ENCODE data around the gene PDLIM3. TPM values are rescaled to one million over a fixed set of nuclear protein-coding genes. Genes with fewer than 3 reads are reported as not detected.

The PDLIM3 gene
- polyA plus RNA-seq, 3 donors: not detected

DNA sequence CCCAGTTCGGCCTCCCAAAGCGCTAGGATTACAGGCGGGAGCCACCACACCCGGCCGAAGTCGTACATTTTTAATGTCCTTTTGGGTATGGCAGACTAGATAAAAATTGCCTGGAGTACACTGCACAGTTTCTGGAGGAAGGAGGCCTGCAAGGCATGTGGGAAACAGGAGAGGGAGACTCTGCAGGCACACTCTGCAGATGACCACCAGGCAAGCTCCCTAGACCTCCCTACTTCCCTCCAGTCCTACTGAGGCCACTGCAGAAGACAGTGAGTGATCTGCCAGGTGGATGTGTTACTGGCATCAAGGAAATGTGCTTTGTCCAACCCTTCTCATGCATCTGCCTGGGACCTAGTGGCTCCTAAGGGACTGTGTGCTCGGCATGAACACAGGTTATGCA lies 11.4 kb downstream of the PDLIM3 start:
- H3K36me3 Mint-ChIP-seq: no peaks in the 10 kb centered on the region
- H3K27ac Mint-ChIP-seq: no peak overlapping the region
- Histone ChIP-seq H3K27ac (ENCODE audit: low read depth in 1 of 2, low read length in 2 of 2) (no peak overlapping the region), H3K4me2 (replicated peaks; ENCODE audit: extremely low read depth, low read length, poor library complexity, severe bottlenecking) (no peak overlapping the region), H3K4me1 (ENCODE audit: control insufficient read depth in 1 of 2, insufficient read depth in 2 of 2, low read length in 2 of 2) (no peaks in the 10 kb centered on the region), H2AFZ (ENCODE audit: insufficient read depth, low read depth, low read length, poor library complexity, severe bottlenecking) (no peak overlapping the region), H3K79me2 (ENCODE audit: insufficient read depth, low read length) (no peaks in the 10 kb centered on the region), H3K27me3 (ENCODE audit: control insufficient read depth in 2 of 2, insufficient read depth in 2 of 2, low read length in 2 of 2) (peaks cover 47 to 64% of the 10 kb centered on the region in 2 donors), H4K20me1 (ENCODE audit: insufficient read depth, low read length) (no peaks in the 10 kb centered on the region), H3K9me3 (replicated peaks in 1 of 2; ENCODE audit: control insufficient read depth in 1 of 2, insufficient read depth in 1 of 2, low read length in 2 of 2) (peaks cover 0 to 13% of the 10 kb centered on the region in 2 donors), H3K36me3 (replicated peaks in 1 of 2; ENCODE audit: control insufficient read depth in 1 of 2, insufficient read depth in 2 of 2, low read length in 2 of 2) (no peaks in the 10 kb centered on the region), H3K4me3 (replicated peaks in 1 of 3; ENCODE audit: low read depth in 2 of 3, low read length in 3 of 3) (no peak overlapping the region), H3K9ac (ENCODE audit: insufficient read depth, low read length, poor library complexity, severe bottlenecking) (no peak overlapping the region)
- WGBS (ENCODE audit: insufficient coverage): 92% methylated on average over 6 of the region's 7 CpGs
- H3K4me3 Mint-ChIP-seq: peak overlapping the region in 1 of 2 donors; percentile 63
- TF ChIP-seq, protein P1, sequence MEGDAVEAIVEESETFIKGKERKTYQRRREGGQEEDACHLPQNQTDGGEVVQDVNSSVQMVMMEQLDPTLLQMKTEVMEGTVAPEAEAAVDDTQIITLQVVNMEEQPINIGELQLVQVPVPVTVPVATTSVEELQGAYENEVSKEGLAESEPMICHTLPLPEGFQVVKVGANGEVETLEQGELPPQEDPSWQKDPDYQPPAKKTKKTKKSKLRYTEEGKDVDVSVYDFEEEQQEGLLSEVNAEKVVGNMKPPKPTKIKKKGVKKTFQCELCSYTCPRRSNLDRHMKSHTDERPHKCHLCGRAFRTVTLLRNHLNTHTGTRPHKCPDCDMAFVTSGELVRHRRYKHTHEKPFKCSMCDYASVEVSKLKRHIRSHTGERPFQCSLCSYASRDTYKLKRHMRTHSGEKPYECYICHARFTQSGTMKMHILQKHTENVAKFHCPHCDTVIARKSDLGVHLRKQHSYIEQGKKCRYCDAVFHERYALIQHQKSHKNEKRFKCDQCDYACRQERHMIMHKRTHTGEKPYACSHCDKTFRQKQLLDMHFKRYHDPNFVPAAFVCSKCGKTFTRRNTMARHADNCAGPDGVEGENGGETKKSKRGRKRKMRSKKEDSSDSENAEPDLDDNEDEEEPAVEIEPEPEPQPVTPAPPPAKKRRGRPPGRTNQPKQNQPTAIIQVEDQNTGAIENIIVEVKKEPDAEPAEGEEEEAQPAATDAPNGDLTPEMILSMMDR (IDR thresholded peaks at IDR 0.05): no peak
- intact Hi-C loops (cut with micrococcal nuclease): no loop called here
- peaks cover 30 to 73% (median 33%) of the 10 kb centered on the region in 3 donors for H3K27me3 Mint-ChIP-seq (ENCODE audit: low read depth in 3 of 3)
- H3K9me3 Mint-ChIP-seq: peaks cover 7 to 15% (median 9%) of the 10 kb centered on the region in 7 donors
- no peaks in the 10 kb centered on the region for H3K4me1 Mint-ChIP-seq
- no peak for DNase-seq

DNA sequence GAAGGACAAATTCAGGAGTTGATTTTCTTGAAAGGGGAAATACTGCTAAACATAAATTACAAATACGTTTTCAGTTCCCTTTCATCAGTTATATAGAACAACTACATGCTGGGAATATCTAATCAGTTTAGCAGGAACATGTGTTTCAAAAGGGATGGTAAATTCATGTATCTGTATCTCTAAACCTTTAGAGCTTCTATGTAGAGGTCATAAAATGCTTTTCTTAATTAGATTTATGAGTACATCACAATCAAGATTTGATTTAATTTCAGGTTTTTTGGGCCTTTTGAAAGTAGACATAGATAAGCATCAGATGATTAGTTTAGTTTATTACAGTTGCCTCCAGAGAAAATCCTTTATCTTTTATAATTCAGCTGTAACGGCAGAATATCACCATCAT lies 12.9 kb downstream of the PDLIM3 start:
- H3K79me2 ChIP-seq (ENCODE audit: insufficient read depth, low read length): no peaks in the 10 kb centered on the region
- peaks cover 0 to 13% of the 10 kb centered on the region in 2 donors for H3K9me3 ChIP-seq (replicated peaks in 1 of 2; ENCODE audit: control insufficient read depth in 1 of 2, insufficient read depth in 1 of 2, low read length in 2 of 2)
- H3K27me3 Mint-ChIP-seq (ENCODE audit: low read depth in 3 of 3): peaks cover 26 to 67% (median 36%) of the 10 kb centered on the region in 3 donors
- no peaks in the 10 kb centered on the region for H3K36me3 ChIP-seq (replicated peaks in 1 of 2; ENCODE audit: control insufficient read depth in 1 of 2, insufficient read depth in 2 of 2, low read length in 2 of 2)
- H2AFZ ChIP-seq (ENCODE audit: insufficient read depth, low read depth, low read length, poor library complexity, severe bottlenecking): no peak overlapping the region
- no peak overlapping the region for H3K9ac ChIP-seq (ENCODE audit: insufficient read depth, low read length, poor library complexity, severe bottlenecking)
- H3K4me1 ChIP-seq (ENCODE audit: control insufficient read depth in 1 of 2, insufficient read depth in 2 of 2, low read length in 2 of 2): no peaks in the 10 kb centered on the region
- peaks cover 54 to 69% of the 10 kb centered on the region in 2 donors for H3K27me3 ChIP-seq (ENCODE audit: control insufficient read depth in 2 of 2, insufficient read depth in 2 of 2, low read length in 2 of 2)
- TF ChIP-seq, protein P1 (IDR thresholded peaks at IDR 0.05): no peak
- H3K36me3 Mint-ChIP-seq: no peaks in the 10 kb centered on the region
- no peak overlapping the region for H3K4me2 ChIP-seq (replicated peaks; ENCODE audit: extremely low read depth, low read length, poor library complexity, severe bottlenecking)
- H4K20me1 ChIP-seq (ENCODE audit: insufficient read depth, low read length): no peaks in the 10 kb centered on the region
- DNase-seq: no peak
- no peak overlapping the region for H3K27ac Mint-ChIP-seq
- H3K9me3 Mint-ChIP-seq: peaks cover 7 to 15% (median 9%) of the 10 kb centered on the region in 7 donors
- no peaks in the 10 kb centered on the region for H3K4me1 Mint-ChIP-seq
- no CpG with 5 or more reads among the region's 2 CpGs for WGBS (ENCODE audit: insufficient coverage)
- H3K4me3 ChIP-seq (replicated peaks in 1 of 3; ENCODE audit: low read depth in 2 of 3, low read length in 3 of 3): no peak overlapping the region
- H3K4me3 Mint-ChIP-seq: no peak overlapping the region
- intact Hi-C loops (cut with micrococcal nuclease): no loop called here
- no peak overlapping the region for H3K27ac ChIP-seq (ENCODE audit: low read depth in 1 of 2, low read length in 2 of 2)

Data from CD14-positive monocyte (primary cell).